HG03045 (cell line): ENCODE data around the gene SHISA6.

Source experiments
- ATAC-seq: cut with Tn5 transposase; IDR thresholded peaks from one replicate; pipeline ENCODE4 v1.9.1; 2021; ENCODE audit warnings: mild to moderate bottlenecking, moderate library complexity; ENCODE audit not compliant: unreplicated experiment

The SHISA6 gene

DNA sequence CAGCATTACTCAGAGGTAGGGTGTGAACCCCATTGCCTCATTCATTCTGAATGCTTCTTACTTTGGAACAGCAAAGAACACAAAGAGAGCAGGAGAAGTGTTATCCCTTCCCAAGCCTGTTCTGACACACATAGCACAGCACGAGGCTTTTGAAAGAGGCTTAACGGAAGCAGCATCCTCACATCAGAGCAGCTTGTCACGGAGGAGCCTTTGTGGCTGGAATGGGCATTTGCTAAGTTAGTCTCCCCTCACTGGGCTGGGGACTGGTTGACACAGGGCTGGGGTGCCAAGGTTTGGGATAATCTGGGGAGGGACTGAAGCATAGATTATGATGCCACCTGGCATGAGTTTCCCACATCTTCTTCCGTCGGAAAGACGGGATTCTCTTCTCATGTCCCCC is 189.7 kb downstream of the SHISA6 start:
- ATAC-seq, result no peak

DNA sequence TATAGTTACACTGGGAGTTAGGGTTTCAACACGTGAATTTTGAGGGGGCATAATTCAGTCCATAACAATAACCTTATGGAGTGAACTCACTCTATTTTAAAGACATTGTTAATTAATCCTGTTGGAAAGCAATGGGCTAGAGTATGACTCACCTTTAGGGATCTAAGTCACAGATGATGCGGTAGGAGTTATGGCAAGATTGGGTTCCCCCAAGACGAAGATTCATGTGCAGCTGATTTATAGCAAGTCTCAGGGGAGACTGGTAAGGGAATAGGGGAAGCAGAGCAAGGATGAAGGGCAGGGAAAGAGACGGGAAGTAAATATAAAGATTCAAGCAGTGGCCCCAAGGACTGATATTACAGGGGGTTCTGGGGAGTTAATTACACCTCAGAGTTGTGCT is 197.7 kb downstream of the SHISA6 start:
- ATAC-seq, result no peak

DNA sequence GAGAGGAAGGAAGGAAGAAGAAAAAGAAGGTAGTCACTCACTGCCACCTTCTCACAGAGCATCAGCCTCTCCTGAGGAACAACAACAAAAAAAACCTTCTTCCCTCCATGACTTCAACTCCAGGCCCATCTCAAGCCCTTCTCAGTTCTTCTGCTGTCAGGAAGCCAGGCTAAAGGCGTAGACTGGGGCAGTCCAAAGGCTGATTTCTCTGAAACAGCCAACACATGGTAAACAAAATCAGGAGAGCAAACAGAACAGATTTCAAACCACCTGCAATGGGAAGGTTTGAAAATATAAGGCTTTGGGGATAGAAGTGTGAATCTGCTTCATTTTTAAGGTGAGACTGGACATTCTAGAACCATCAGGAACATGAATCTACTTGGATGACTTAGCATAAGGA is 200.0 kb downstream of the SHISA6 start:
- no peak for ATAC-seq

DNA sequence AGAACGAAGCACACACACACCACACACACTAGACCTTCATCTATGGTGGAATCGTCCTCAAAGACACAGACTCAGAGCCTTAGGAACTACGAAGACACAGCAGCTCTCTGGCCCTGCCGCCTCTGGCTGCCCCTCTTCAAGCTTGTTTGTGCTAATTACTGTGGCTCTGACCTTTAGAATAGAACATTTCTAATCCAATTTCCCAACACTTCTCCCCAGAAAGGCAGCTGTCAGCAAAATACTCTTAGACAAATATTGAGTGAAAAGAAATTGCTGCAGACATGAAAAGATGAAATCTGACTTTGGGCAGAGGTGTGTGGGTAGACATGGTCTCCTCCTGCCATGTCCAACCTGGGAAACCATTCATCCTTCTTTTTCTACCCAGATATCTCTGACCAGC is 205.3 kb downstream of the SHISA6 start:
- no peak for ATAC-seq

DNA sequence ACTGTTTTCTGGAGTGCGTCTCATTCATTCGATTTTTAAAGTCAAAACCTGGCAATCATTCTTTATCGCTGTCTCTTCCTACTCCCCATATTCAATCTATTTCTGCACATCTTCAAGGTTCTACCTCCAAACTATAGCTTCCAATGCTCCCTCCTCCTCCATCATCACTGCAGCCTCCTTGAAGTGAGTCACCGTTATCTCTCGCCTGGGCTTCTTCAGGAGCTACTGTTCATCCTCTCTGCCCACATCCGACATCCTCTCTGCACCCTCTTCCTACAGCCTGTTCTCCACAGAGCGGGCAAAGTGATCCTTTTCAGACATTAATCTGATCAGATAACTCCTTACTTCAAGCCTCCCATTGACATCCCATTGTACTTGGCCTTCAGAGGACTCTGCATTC is 213.1 kb downstream of the SHISA6 start:
- ATAC-seq, result no peak

DNA sequence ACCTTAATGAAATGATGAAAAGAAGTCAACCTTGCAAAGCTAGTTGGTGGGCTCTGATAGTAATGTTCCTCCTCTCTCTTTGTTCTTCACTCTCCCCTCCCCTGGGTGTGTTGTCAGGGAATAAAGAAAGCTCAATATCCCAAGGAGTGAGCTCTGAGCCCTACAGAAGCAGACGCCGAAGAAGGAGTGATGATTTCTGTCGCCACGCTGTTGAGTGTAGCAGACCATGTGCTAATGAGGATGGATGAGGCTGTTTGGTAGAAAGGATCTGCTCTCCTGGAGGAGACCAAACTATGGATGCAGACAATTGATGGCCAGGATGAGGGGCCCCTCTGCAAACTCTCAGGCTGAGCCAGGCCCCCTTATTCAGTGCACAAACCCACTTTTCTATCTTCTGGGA is 217.3 kb downstream of the SHISA6 start:
- no peak for ATAC-seq

- ATAC-seq, result no peak
Observed at GRCh38 chr17:11459861-11460331, 218.9 kb downstream of the SHISA6 start.

- ATAC-seq, result no peak
Observed at GRCh38 chr17:11461993-11462548, 221.1 kb downstream of the SHISA6 start.

DNA sequence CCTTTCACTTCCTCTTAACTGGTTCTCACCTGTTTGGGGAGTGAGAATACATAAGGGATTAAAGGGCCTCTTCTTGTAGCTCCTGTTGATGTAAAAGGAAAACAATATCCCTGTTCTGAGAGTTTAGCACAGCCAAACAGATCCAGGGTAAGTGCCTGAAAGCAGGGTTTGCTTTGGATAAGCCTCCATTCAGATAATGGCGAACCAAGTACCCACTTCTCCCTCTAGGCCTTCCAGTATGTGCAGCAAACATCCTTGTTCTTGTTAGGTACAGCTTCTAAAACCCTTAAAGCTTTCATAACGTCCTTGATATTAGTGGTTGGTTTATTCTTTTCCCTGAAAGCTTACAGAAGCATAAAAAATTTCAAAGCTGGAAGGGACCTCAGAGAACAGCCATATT is 226.6 kb downstream of the SHISA6 start:
- no peak for ATAC-seq

- no peak for ATAC-seq
Observed at GRCh38 chr17:11485336-11486100, 244.5 kb downstream of the SHISA6 start.

DNA sequence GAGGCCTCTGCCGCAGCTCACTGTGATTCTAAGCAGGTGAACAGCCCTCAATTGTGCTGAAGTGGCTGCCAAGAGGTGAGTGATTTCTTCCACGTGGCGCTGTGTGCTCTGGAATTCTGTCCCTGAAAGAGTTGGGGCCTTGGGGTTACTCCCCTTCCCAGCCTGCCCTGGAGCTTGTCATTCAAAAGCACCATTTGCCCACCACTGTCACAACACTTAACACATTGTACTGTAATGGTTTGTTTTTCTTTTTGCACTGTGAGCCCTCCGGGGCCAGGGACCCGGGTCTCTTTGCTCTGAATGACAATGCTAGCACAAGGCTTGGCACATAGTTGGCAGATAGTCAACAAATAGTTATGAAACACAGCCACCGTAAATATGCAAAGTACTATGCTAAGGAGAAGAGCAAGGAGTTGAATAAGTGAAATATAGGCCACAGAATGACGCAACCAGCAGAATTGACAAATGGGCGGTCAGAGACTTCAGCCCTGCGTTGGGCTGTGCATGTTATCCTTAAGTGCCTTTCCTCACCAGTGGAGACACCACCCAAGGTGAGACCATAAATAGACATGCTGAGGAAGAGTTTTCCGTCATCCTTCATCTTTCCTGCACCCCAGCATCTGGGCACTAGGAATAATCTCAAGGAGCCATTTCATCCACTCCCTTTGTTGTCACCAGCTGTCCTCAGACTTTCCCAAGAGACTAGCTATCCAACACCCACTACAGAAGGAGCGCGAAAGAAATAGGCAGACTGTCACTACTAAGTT is 245.3 kb downstream of the SHISA6 start:
- no peak for ATAC-seq

DNA sequence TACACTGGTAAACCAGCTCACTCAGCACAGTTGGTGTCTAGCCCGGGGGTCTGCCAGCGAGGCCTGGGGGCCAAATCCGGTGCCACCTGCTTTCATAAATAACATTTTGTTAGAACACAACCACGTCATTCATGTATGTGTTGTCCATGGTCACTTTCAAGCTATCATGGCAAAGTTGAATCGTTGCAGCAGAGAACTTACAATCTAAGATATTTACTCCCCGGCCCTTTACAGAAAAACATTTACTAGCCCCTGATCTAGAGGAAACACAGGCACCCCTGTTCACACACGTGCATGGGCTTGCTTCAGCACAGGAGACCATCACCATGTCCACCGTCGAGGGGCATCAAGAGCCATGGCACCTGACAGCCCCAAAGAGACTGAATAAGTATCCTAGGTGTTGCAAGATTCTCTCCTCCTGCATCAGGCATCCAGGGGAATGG is 245.9 kb downstream of the SHISA6 start:
- ATAC-seq, result no peak

- ATAC-seq, result no peak
Observed at GRCh38 chr17:11487469-11487868, 246.5 kb downstream of the SHISA6 start.

- no peak for ATAC-seq
Observed at GRCh38 chr17:11488407-11488806, 247.4 kb downstream of the SHISA6 start.

DNA sequence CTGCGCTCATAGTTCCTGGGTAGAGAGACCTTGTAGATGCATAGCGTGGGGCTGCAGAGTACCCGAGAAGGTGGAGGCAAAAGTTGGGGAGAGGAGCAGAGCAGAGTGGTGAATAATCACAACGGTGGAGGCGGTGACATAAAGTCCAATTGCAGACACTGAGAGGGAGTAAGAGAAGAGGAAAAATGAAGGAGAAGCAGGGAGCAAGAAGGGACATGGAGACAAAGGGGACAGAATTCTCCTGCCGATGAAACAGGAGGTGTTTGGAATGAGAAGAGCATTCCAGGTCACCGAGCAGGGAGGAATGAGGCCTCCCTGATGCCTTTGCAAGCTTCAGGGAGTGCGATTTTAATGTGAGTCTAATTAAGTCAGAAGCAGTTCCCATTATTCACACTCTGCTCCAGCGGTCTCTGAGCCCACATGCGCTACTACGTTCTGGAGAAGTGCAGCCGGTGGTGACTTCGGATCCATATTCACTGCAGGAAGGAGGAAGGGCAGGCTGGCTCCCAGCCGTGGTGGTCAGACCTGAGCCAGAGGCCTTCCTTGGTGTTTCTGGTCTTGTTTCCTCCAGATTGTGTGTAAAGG is 249.2 kb downstream of the SHISA6 start:
- ATAC-seq, result no peak

DNA sequence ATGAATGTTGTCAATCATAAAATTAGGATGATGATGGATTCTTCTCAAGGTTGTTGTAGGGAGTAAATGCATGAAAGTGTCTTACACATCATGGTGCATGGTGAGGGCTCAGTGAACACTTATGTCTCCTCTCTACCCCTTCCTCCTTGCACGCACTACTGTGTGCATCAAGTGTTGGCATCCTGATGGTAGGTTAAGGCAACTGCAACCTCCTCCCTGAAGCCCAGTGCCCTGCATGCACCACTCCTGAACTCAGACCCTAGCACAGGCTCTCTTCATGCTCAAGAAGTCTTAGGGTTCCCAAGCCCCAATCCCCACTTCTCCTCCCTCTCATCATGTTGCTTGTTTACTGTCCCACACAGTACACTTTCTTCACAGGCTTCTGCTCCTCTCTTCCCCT is 251.5 kb downstream of the SHISA6 start:
- ATAC-seq, result no peak

GRCh38 chr17:11493936-11494335 is 252.9 kb downstream of the SHISA6 start:
- no peak for ATAC-seq

DNA sequence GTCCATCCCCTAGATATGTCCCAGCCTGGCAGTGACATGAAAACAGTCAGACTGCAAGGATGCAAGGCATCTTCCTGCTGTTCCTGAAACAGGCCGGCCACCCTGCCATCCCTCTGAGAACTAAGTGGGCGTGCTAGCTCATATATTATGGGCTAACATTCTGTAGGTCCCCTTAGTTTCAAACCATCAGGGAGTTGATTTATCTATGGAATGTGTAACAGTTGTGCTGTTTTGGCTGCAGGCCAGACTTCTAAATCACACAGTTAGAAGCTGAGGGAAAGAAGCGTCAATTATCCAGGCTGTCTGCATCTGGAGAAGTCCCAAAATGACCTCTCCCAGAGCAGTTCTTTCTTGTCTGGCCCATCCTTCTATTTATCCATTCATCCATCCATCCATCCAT is 254.6 kb downstream of the SHISA6 start:
- ATAC-seq, result no peak

GRCh38 chr17:11499881-11500280 is 258.9 kb downstream of the SHISA6 start:
- ATAC-seq, result no peak

DNA sequence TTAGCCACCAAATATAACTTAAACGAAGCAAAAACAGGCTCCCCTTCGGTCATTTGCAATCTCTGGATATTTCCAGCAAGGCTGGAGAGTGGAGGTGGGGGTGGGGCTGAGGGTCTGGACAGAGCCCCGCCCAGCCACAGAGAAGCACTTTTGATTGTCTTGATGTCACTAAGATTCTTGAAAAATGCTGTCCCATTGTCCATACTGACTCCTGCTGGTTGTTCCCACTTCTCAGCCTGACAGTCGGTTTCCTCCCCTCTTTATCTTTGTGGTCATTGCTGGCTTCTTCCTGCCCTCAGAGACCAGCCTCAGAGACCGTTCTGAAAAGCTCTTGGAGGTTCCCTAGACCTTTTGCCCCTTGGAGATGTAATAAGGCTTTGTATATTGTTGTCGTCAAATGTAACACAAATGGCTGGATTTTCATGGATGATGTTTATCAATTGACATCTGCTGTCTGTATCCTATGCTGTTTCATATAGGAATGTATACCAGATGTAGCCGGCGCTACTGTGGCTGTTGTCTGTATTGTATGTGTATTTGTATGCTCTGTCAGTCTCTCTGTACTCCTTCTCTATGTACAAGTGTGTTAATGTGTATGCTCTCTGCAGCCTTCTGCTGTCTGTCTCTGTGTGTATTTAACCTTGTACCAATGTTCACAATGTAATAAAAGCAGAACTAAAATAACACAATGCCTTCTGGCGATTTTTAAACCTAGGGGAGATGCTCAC is 262.5 kb downstream of the SHISA6 start:
- ATAC-seq, result no peak

- ATAC-seq, result no peak
Observed at GRCh38 chr17:11506635-11507034, 265.6 kb downstream of the SHISA6 start.
